Head of caudate nucleus (tissue), 42 donors: ENCODE data around the gene ORC5.

ENCODE experiments used
- DNase-seq, 42 donors: peaks; one replicate each; pipeline versions ENCODE4 v3.0.0 to v3.0.0-alpha.2; 2020 to 2021; ENCODE audit warnings: mixed read lengths in 7 of 42
- intact Hi-C: fragments of 100-400 bp; cut with DNase I; formaldehyde crosslinking; loops from one replicate; pipeline ENCODE4 v1.15.0; 2022

Gene ORC5

GRCh38 chr7:104136561-104136960, 71.3 kb downstream of the ORC5 start:
- intact Hi-C loops: no loop called here
- no peak for DNase-seq

- intact Hi-C loops: no loop called here
- peak in 2 of 42 donors; percentile 8 to 22 for DNase-seq
Observed at GRCh38 chr7:104135760-104136558, 71.9 kb downstream of the ORC5 start.

- intact Hi-C loops: no loop called here
- no peak for DNase-seq
Observed at GRCh38 chr7:104133238-104133637, 74.6 kb downstream of the ORC5 start.

- DNase-seq: no peak
- intact Hi-C loops: no loop called here
Observed at GRCh38 chr7:104130726-104131125, 77.1 kb downstream of the ORC5 start.

GRCh38 chr7:104127204-104127603, 80.6 kb downstream of the ORC5 start:
- no peak for DNase-seq
- intact Hi-C loops: no loop called here

GRCh38 chr7:104126411-104126841, 81.4 kb downstream of the ORC5 start:
- intact Hi-C loops: no loop called here
- no peak for DNase-seq

- DNase-seq: no peak
- intact Hi-C loops: no loop called here
Observed at GRCh38 chr7:104124893-104125477, 82.8 kb downstream of the ORC5 start.

- DNase-seq: no peak
Observed at GRCh38 chr7:104124469-104124868, 83.3 kb downstream of the ORC5 start.

GRCh38 chr7:104123786-104124185, 84.0 kb downstream of the ORC5 start:
- no peak for DNase-seq

More at GRCh38 chr7:104124469-104124868, 83.3 kb downstream of the ORC5 start:
- intact Hi-C loops: no loop called here

GRCh38 chr7:104113788-104114187, 94.0 kb downstream of the ORC5 start:
- intact Hi-C loops: no loop called here
- DNase-seq: no peak

More at GRCh38 chr7:104123786-104124185, 84.0 kb downstream of the ORC5 start:
- intact Hi-C loops: no loop called here

GRCh38 chr7:104112623-104113022, 95.2 kb downstream of the ORC5 start:
- peak in 1 of 42 donors; percentile 45 for DNase-seq
- intact Hi-C loops: no loop called here

- intact Hi-C loops: no loop called here
- DNase-seq: no peak
Observed at GRCh38 chr7:104111271-104111670, 96.5 kb downstream of the ORC5 start.

GRCh38 chr7:104106108-104106905, 101.5 kb downstream of the ORC5 start:
- DNase-seq: no peak
- intact Hi-C loops: no loop called here

GRCh38 chr7:104098890-104099289, 108.9 kb downstream of the ORC5 start:
- intact Hi-C loops: no loop called here
- no peak for DNase-seq

GRCh38 chr7:104096683-104097082, 111.1 kb downstream of the ORC5 start:
- peak in 4 of 42 donors; percentile 10 to 38 (median 18) for DNase-seq
- intact Hi-C loops: no loop called here

- intact Hi-C loops: no loop called here
- no peak for DNase-seq
Observed at GRCh38 chr7:104093127-104093526, 114.7 kb downstream of the ORC5 start.

- intact Hi-C loops: no loop called here
- no peak for DNase-seq
Observed at GRCh38 chr7:104091242-104091641, 116.6 kb downstream of the ORC5 start.

- peak in 3 of 42 donors; percentile 7 to 19 (median 11) for DNase-seq
- intact Hi-C loops: no loop called here
Observed at GRCh38 chr7:104089612-104090011, 118.2 kb downstream of the ORC5 start.

GRCh38 chr7:104089061-104089460, 118.8 kb downstream of the ORC5 start:
- intact Hi-C loops: no loop called here
- no peak for DNase-seq
